HepG2 (cell line): ENCODE data around the gene EMP2. TPM values are rescaled to one million over a fixed set of nuclear protein-coding genes. Genes with fewer than 3 reads are reported as not detected.

ENCODE experiments used
- ARID5B ChIP-seq: IDR thresholded peaks from 2 replicates; pipeline ENCODE4 v1.4.0; 2020; ENCODE audit warnings: mild to moderate bottlenecking, missing genetic modification reagents
- POLR2A ChIP-seq, 2 experiments: IDR thresholded peaks; 2 replicates each; pipeline ENCODE4 v1.6.1; 2011; ENCODE audit warnings: low read depth in 2 of 2, low read length in 2 of 2, mild to moderate bottlenecking in 1 of 2, moderate library complexity in 1 of 2; ENCODE audit not compliant: insufficient read depth in 1 of 2
- POLR2AphosphoS5 ChIP-seq: IDR thresholded peaks from 2 replicates; pipeline ENCODE4 v1.6.1; 2012; ENCODE audit warnings: low read depth, low read length
- RELA ChIP-seq: sonication (generic); formaldehyde crosslinking; IDR thresholded peaks from 2 replicates; pipeline ENCODE4 v1.4.0; 2020; ENCODE audit warnings: missing genetic modification reagents
- SOX13 ChIP-seq, 3 experiments: fragments of 450-650 bp in 1 of 3; sonication (generic) in 1 of 3; formaldehyde crosslinking in 1 of 3; IDR thresholded peaks in 2 of 3; conservative IDR thresholded peaks in 1 of 3; 2 replicates each; pipeline versions ENCODE4 v1.5.0 to v1.6.1; 2016 to 2020; ENCODE audit warnings: antibody characterized with exemption in 1 of 3, mild to moderate bottlenecking in 1 of 3, missing compliant biosample characterization in 1 of 3, missing genetic modification reagents in 1 of 3, moderate library complexity in 1 of 3
- STAT5B ChIP-seq: sonication (generic); formaldehyde crosslinking; IDR thresholded peaks from 2 replicates; pipeline ENCODE4 v1.4.0; 2020; ENCODE audit warnings: missing genetic modification reagents
- ZNF280B ChIP-seq: sonication (generic); formaldehyde crosslinking; IDR thresholded peaks from 2 replicates; pipeline ENCODE4 v1.5.0; 2020; ENCODE audit warnings: missing genetic modification reagents, mild to moderate bottlenecking, borderline replicate concordance
- ZNF281 ChIP-seq: sonication (generic); formaldehyde crosslinking; IDR thresholded peaks from 2 replicates; pipeline ENCODE4 v1.4.0; 2020; ENCODE audit warnings: missing genetic modification reagents, borderline replicate concordance
- ZNF556 ChIP-seq: sonication (generic); formaldehyde crosslinking; IDR thresholded peaks from 2 replicates; pipeline ENCODE4 v1.4.0; 2020; ENCODE audit warnings: mild to moderate bottlenecking, missing genetic modification reagents, borderline replicate concordance
- ZNF652 ChIP-seq: IDR thresholded peaks from 2 replicates; pipeline ENCODE4 v1.6.1; 2016; ENCODE audit warnings: low read depth, borderline replicate concordance
- ZNF687 ChIP-seq: sonication (generic); formaldehyde crosslinking; IDR thresholded peaks from 2 replicates; pipeline ENCODE4 v1.5.1; 2020; ENCODE audit warnings: mild to moderate bottlenecking, missing genetic modification reagents, moderate library complexity
- ZNF777 ChIP-seq: sonication (generic); formaldehyde crosslinking; IDR thresholded peaks from 2 replicates; pipeline ENCODE4 v1.4.0; 2020; ENCODE audit warnings: missing genetic modification reagents
- ZSCAN30 ChIP-seq: sonication (generic); formaldehyde crosslinking; IDR thresholded peaks from 2 replicates; pipeline ENCODE4 v1.5.0; 2020; ENCODE audit warnings: mild to moderate bottlenecking, missing genetic modification reagents
- polyA plus RNA-seq, 8 experiments: library from polyadenylated mRNA; depleted of rRNA in 3 of 8; stranded (reverse) in 7 of 8; unstranded in 1 of 8; fragments of >200 nt; fragmentation: Illumina TruSeq in 4 of 8; extraction: Trizol in 4 of 8; gene quantifications; 2 replicates each; pipeline versions ENCODE4 v1.2.1 to v1.2.3, GENCODE V29; 2011 to 2016; ENCODE audit warnings: low read depth in 4 of 8, missing spikeins in 1 of 8, mixed read lengths in 1 of 8; ENCODE audit not compliant: insufficient read depth in 1 of 8
- total RNA-seq, 5 experiments: library from RNA; depleted of rRNA; stranded (reverse); fragments of >200 nt; fragmentation: Illumina TruSeq; extraction: Trizol; gene quantifications; 2 replicates each; pipeline ENCODE4 v1.2.3, GENCODE V29; 2016; ENCODE audit warnings: low read depth in 1 of 5
- TF ChIP-seq, protein P1 (sequence below): IDR thresholded peaks from 2 replicates; pipeline ENCODE4 v1.6.1; 2016; ENCODE audit warnings: missing genetic modification reagents, missing compliant biosample characterization

The EMP2 gene
- total and polyA plus RNA-seq, 2 of the 13 experiments (the other 11 are each of a cell fraction or from before 2014, with no cell fraction given), result 24.6 to 91.2 TPM

GRCh38 chr16:10578474-10579316 is 1.7 kb downstream of the EMP2 start (continued):
- peak; percentile 66 for TF ChIP-seq ZNF687 (CRISPR knock-in tag)
- no peak for TF ChIP-seq SOX13 (IDR thresholded peaks at IDR 0.05)
- peak in 1 of 2 experiments; percentile 47; a peak in 1 of 4 replicates for TF ChIP-seq SOX13 (CRISPR knock-in tag; conservative IDR thresholded peaks at IDR 0.05 in 1 of 2, IDR thresholded peaks at IDR 0.05 in 1 of 2)
- peak; percentile 84 for TF ChIP-seq ZNF556 (CRISPR knock-in tag)
- peak; percentile 86 for TF ChIP-seq ARID5B
- no peak for TF ChIP-seq STAT5B (CRISPR knock-in tag)
- peak in 1 of 2 experiments; percentile 58; a peak in 1 of 4 replicates for TF ChIP-seq POLR2A (IDR thresholded peaks at IDR 0.05; ENCODE audit: insufficient read depth in 1 of 2, low read depth in 2 of 2, low read length in 2 of 2)
- TF ChIP-seq ZNF281, result peak; percentile 22; the same call in 1 of the 2 replicates
- TF ChIP-seq ZNF280B (CRISPR knock-in tag), result peak; percentile 64
- TF ChIP-seq, protein P1, sequence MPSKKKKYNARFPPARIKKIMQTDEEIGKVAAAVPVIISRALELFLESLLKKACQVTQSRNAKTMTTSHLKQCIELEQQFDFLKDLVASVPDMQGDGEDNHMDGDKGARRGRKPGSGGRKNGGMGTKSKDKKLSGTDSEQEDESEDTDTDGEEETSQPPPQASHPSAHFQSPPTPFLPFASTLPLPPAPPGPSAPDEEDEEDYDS, result peak; percentile 47; the same call in 1 of the 2 replicates
- no peak for TF ChIP-seq ZNF777
- no peak for TF ChIP-seq RELA (CRISPR knock-in tag)
- TF ChIP-seq ZSCAN30 (CRISPR knock-in tag), result no peak
- TF ChIP-seq POLR2AphosphoS5, result peak; percentile 60
- no peak for TF ChIP-seq ZNF652
